NT2/D1 (cell line): ENCODE results near the gene RUNX2.

Experiments used
- SUZ12 ChIP-seq: IDR thresholded peaks from 2 replicates; pipeline ENCODE4 v1.6.1; 2011; ENCODE audit not compliant: insufficient read length, insufficient read depth; ENCODE audit errors: extremely low read depth
- YY1 ChIP-seq: IDR thresholded peaks from 2 replicates; pipeline ENCODE4 v1.6.1; 2011; ENCODE audit not compliant: insufficient read length, insufficient read depth
- ZNF274 ChIP-seq: IDR thresholded peaks from 2 replicates; pipeline ENCODE4 v1.6.1; 2011; ENCODE audit warnings: mild to moderate bottlenecking, low read depth, low read length

DNA sequence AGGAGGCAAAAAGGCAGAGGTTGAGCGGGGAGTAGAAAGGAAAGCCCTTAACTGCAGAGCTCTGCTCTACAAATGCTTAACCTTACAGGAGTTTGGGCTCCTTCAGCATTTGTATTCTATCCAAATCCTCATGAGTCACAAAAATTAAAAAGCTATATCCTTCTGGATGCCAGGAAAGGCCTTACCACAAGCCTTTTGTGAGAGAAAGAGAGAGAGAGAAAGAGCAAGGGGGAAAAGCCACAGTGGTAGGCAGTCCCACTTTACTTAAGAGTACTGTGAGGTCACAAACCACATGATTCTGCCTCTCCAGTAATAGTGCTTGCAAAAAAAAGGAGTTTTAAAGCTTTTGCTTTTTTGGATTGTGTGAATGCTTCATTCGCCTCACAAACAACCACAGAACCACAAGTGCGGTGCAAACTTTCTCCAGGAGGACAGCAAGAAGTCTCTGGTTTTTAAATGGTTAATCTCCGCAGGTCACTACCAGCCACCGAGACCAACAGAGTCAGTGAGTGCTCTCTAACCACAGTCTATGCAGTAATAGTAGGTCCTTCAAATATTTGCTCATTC, at the start of gene RUNX2:
- TF ChIP-seq YY1: no peak
- no peak for TF ChIP-seq ZNF274
- no peak for TF ChIP-seq SUZ12
